ENCODE measurements around the gene STX5.

STX5 gene

GRCh38 chr11:62804310-62805075 lies 27.4 kb downstream of the STX5 start:
- Histone ChIP-seq H3K4me1 (ENCODE audit: control insufficient read depth in 5 of 5, insufficient read depth in 5 of 5, low read length in 5 of 5) (peaks cover 3 to 31% (median 24%) of the 10 kb centered on the region in 5 donors), H3K4me3 (ENCODE audit: low read depth in 1 of 5, low read length in 5 of 5) (peak overlapping the region; percentile 89 to 94 (median 92)), H3K27me3 (ENCODE audit: control insufficient read depth in 5 of 5, insufficient read depth in 4 of 5, low read length in 5 of 5) (no peaks in the 10 kb centered on the region), H3K9me3 (ENCODE audit: control insufficient read depth in 5 of 5, low read length in 5 of 5) (no peaks in the 10 kb centered on the region), H3K36me3 (ENCODE audit: control insufficient read depth in 5 of 5, insufficient read depth in 5 of 5, low read length in 5 of 5) (peaks cover 4 to 48% (median 43%) of the 10 kb centered on the region in 5 donors), H3K9ac (ENCODE audit: low read length in 5 of 5) (peak overlapping the region; percentile 30 to 98 (median 93)), H3K27ac (ENCODE audit: low read depth, low read length) (peak overlapping the region; percentile 77)

GRCh38 chr11:62801071-62801470 lies 30.8 kb downstream of the STX5 start:
- Histone ChIP-seq H3K27me3 (ENCODE audit: control insufficient read depth in 5 of 5, insufficient read depth in 4 of 5, low read length in 5 of 5) (no peaks in the 10 kb centered on the region), H3K4me1 (ENCODE audit: control insufficient read depth in 5 of 5, insufficient read depth in 5 of 5, low read length in 5 of 5) (peaks cover 3 to 23% (median 22%) of the 10 kb centered on the region in 5 donors), H3K9me3 (ENCODE audit: control insufficient read depth in 5 of 5, low read length in 5 of 5) (no peaks in the 10 kb centered on the region), H3K36me3 (ENCODE audit: control insufficient read depth in 5 of 5, insufficient read depth in 5 of 5, low read length in 5 of 5) (peaks cover 6 to 75% (median 68%) of the 10 kb centered on the region in 5 donors), H3K4me3 (ENCODE audit: low read depth in 1 of 5, low read length in 5 of 5) (no peak overlapping the region), H3K9ac (ENCODE audit: low read length in 5 of 5) (no peak overlapping the region), H3K27ac (ENCODE audit: low read depth, low read length) (no peak overlapping the region)

GRCh38 chr11:62799486-62799885 lies 32.4 kb downstream of the STX5 start:
- no peak overlapping the region for H3K9ac ChIP-seq (ENCODE audit: low read length in 5 of 5)
- no peak overlapping the region for H3K4me3 ChIP-seq (ENCODE audit: low read depth in 1 of 5, low read length in 5 of 5)
- peaks cover 3 to 13% (median 12%) of the 10 kb centered on the region in 5 donors for H3K4me1 ChIP-seq (ENCODE audit: control insufficient read depth in 5 of 5, insufficient read depth in 5 of 5, low read length in 5 of 5)
- H3K36me3 ChIP-seq (ENCODE audit: control insufficient read depth in 5 of 5, insufficient read depth in 5 of 5, low read length in 5 of 5) = peaks cover 11 to 91% (median 83%) of the 10 kb centered on the region in 5 donors
- H3K9me3 ChIP-seq (ENCODE audit: control insufficient read depth in 5 of 5, low read length in 5 of 5) = no peaks in the 10 kb centered on the region
- H3K27me3 ChIP-seq (ENCODE audit: control insufficient read depth in 5 of 5, insufficient read depth in 4 of 5, low read length in 5 of 5) = no peaks in the 10 kb centered on the region
- H3K27ac ChIP-seq (ENCODE audit: low read depth, low read length) = no peak overlapping the region

- Histone ChIP-seq H3K27ac (ENCODE audit: low read depth, low read length) (no peak overlapping the region), H3K9me3 (ENCODE audit: control insufficient read depth in 5 of 5, low read length in 5 of 5) (no peaks in the 10 kb centered on the region), H3K36me3 (ENCODE audit: control insufficient read depth in 5 of 5, insufficient read depth in 5 of 5, low read length in 5 of 5) (peaks cover 12 to 89% (median 79%) of the 10 kb centered on the region in 5 donors), H3K9ac (ENCODE audit: low read length in 5 of 5) (no peak overlapping the region), H3K4me3 (ENCODE audit: low read depth in 1 of 5, low read length in 5 of 5) (no peak overlapping the region), H3K27me3 (ENCODE audit: control insufficient read depth in 5 of 5, insufficient read depth in 4 of 5, low read length in 5 of 5) (no peaks in the 10 kb centered on the region), H3K4me1 (ENCODE audit: control insufficient read depth in 5 of 5, insufficient read depth in 5 of 5, low read length in 5 of 5) (peaks cover 3 to 13% (median 11%) of the 10 kb centered on the region in 5 donors)
Observed at GRCh38 chr11:62796281-62796680, 35.6 kb downstream of the STX5 start.

GRCh38 chr11:62794201-62794775 lies 37.6 kb downstream of the STX5 start:
- Histone ChIP-seq H3K4me1 (ENCODE audit: control insufficient read depth in 5 of 5, insufficient read depth in 5 of 5, low read length in 5 of 5) (peaks cover 6 to 30% (median 22%) of the 10 kb centered on the region in 5 donors), H3K27ac (ENCODE audit: low read depth, low read length) (no peak overlapping the region), H3K9me3 (ENCODE audit: control insufficient read depth in 5 of 5, low read length in 5 of 5) (no peaks in the 10 kb centered on the region), H3K27me3 (ENCODE audit: control insufficient read depth in 5 of 5, insufficient read depth in 4 of 5, low read length in 5 of 5) (no peaks in the 10 kb centered on the region), H3K36me3 (ENCODE audit: control insufficient read depth in 5 of 5, insufficient read depth in 5 of 5, low read length in 5 of 5) (peaks cover 10 to 81% (median 61%) of the 10 kb centered on the region in 5 donors), H3K9ac (ENCODE audit: low read length in 5 of 5) (no peak overlapping the region), H3K4me3 (ENCODE audit: low read depth in 1 of 5, low read length in 5 of 5) (no peak overlapping the region)

GRCh38 chr11:62792202-62792575 lies 39.7 kb downstream of the STX5 start:
- Histone ChIP-seq H3K27me3 (ENCODE audit: control insufficient read depth in 5 of 5, insufficient read depth in 4 of 5, low read length in 5 of 5) (no peaks in the 10 kb centered on the region), H3K9me3 (ENCODE audit: control insufficient read depth in 5 of 5, low read length in 5 of 5) (no peaks in the 10 kb centered on the region), H3K4me1 (ENCODE audit: control insufficient read depth in 5 of 5, insufficient read depth in 5 of 5, low read length in 5 of 5) (peaks cover 11 to 47% (median 38%) of the 10 kb centered on the region in 5 donors), H3K9ac (ENCODE audit: low read length in 5 of 5) (peak overlapping the region in 4 of 5 donors; percentile 10 to 81 (median 60)), H3K27ac (ENCODE audit: low read depth, low read length) (peak overlapping the region; percentile 81), H3K4me3 (ENCODE audit: low read depth in 1 of 5, low read length in 5 of 5) (peak overlapping the region; percentile 26 to 96 (median 94)), H3K36me3 (ENCODE audit: control insufficient read depth in 5 of 5, insufficient read depth in 5 of 5, low read length in 5 of 5) (peaks cover 7 to 66% (median 45%) of the 10 kb centered on the region in 5 donors)

- Histone ChIP-seq H3K36me3 (ENCODE audit: control insufficient read depth in 5 of 5, insufficient read depth in 5 of 5, low read length in 5 of 5) (peaks cover 7 to 60% (median 42%) of the 10 kb centered on the region in 5 donors), H3K9me3 (ENCODE audit: control insufficient read depth in 5 of 5, low read length in 5 of 5) (no peaks in the 10 kb centered on the region), H3K9ac (ENCODE audit: low read length in 5 of 5) (peak within 1 kb of the TSS; percentile 10 to 83 (median 81)), H3K27me3 (ENCODE audit: control insufficient read depth in 5 of 5, insufficient read depth in 4 of 5, low read length in 5 of 5) (no peaks in the 10 kb centered on the region), H3K4me3 (ENCODE audit: low read depth in 1 of 5, low read length in 5 of 5) (peak within 1 kb of the TSS; percentile 60 to 96 (median 94)), H3K27ac (ENCODE audit: low read depth, low read length) (peak within 1 kb of the TSS; percentile 81), H3K4me1 (ENCODE audit: control insufficient read depth in 5 of 5, insufficient read depth in 5 of 5, low read length in 5 of 5) (peaks cover 11 to 47% (median 38%) of the 10 kb centered on the region in 5 donors)
Observed at GRCh38 chr11:62791501-62792201, 40.2 kb downstream of the STX5 start, which contains the start of gene TMEM223. Gene TMEM223 (minus strand): TSS chr11:62792006. CDS start chr11:62791994, 12 bp downstream.

- H3K27me3 ChIP-seq (ENCODE audit: control insufficient read depth in 5 of 5, insufficient read depth in 4 of 5, low read length in 5 of 5) = no peaks in the 10 kb centered on the region
- no peak overlapping the region for H3K4me3 ChIP-seq (ENCODE audit: low read depth in 1 of 5, low read length in 5 of 5)
- H3K9me3 ChIP-seq (ENCODE audit: control insufficient read depth in 5 of 5, low read length in 5 of 5) = no peaks in the 10 kb centered on the region
- H3K36me3 ChIP-seq (ENCODE audit: control insufficient read depth in 5 of 5, insufficient read depth in 5 of 5, low read length in 5 of 5) = peaks cover 4 to 39% (median 23%) of the 10 kb centered on the region in 5 donors
- H3K9ac ChIP-seq (ENCODE audit: low read length in 5 of 5) = peak overlapping the region in 1 of 5 donors; percentile 26
- no peak overlapping the region for H3K27ac ChIP-seq (ENCODE audit: low read depth, low read length)
- H3K4me1 ChIP-seq (ENCODE audit: control insufficient read depth in 5 of 5, insufficient read depth in 5 of 5, low read length in 5 of 5) = peaks cover 16 to 56% (median 46%) of the 10 kb centered on the region in 5 donors
Observed at GRCh38 chr11:62789576-62789975, 42.3 kb downstream of the STX5 start.

- H3K4me3 ChIP-seq (ENCODE audit: low read depth in 1 of 5, low read length in 5 of 5) = peak overlapping the region in 1 of 5 donors; percentile 16
Observed at GRCh38 chr11:62788991-62789390, 42.9 kb downstream of the STX5 start.

More at GRCh38 chr11:62788991-62789390, 42.9 kb downstream of the STX5 start:
- peaks cover 16 to 56% (median 46%) of the 10 kb centered on the region in 5 donors for H3K4me1 ChIP-seq (ENCODE audit: control insufficient read depth in 5 of 5, insufficient read depth in 5 of 5, low read length in 5 of 5)
- H3K27ac ChIP-seq (ENCODE audit: low read depth, low read length) = no peak overlapping the region
- H3K9ac ChIP-seq (ENCODE audit: low read length in 5 of 5) = no peak overlapping the region
- H3K36me3 ChIP-seq (ENCODE audit: control insufficient read depth in 5 of 5, insufficient read depth in 5 of 5, low read length in 5 of 5) = peaks cover 0 to 34% (median 18%) of the 10 kb centered on the region in 5 donors
- H3K9me3 ChIP-seq (ENCODE audit: control insufficient read depth in 5 of 5, low read length in 5 of 5) = no peaks in the 10 kb centered on the region
- no peaks in the 10 kb centered on the region for H3K27me3 ChIP-seq (ENCODE audit: control insufficient read depth in 5 of 5, insufficient read depth in 4 of 5, low read length in 5 of 5)

Measured in subcutaneous abdominal adipose tissue (tissue), 5 donors.